Neural cell (in vitro differentiated cells): ENCODE measurements around the gene ZC3H14. TPM values are rescaled to one million over a fixed set of nuclear protein-coding genes. Genes with fewer than 3 reads are reported as not detected.

ENCODE experiments used
- H2AFZ ChIP-seq: fragments of 200-600, 300-800 bp; sonication (generic), shearing (Covaris generic); 2 replicates; pipeline ENCODE4 v1.6.0; 2014; ENCODE audit warnings: low read depth, mild to moderate bottlenecking, antibody characterized with exemption, low read length, moderate library complexity
- H3F3A ChIP-seq: fragments of 200-600 bp; shearing (Covaris generic); 2 replicates; pipeline ENCODE4 v1.6.1; 2016; ENCODE audit warnings: mild to moderate bottlenecking, moderate library complexity, mixed read lengths, antibody characterized with exemption, low read length; ENCODE audit not compliant: insufficient read depth, poor library complexity, severe bottlenecking
- H3K27ac ChIP-seq: fragments of 200-600, 300-800 bp; sonication (generic), shearing (Covaris generic); 2 replicates; pipeline ENCODE4 v1.5.1; 2014; ENCODE audit warnings: mild to moderate bottlenecking, low read length, moderate library complexity
- H3K27me3 ChIP-seq: fragments of 300-800, 200-600 bp; sonication (generic), shearing (Covaris generic); 2 replicates; pipeline ENCODE4 v1.6.0; 2014; ENCODE audit warnings: mild to moderate bottlenecking, low read depth, low read length, moderate library complexity; ENCODE audit not compliant: insufficient read depth
- H3K36me3 ChIP-seq: fragments of 300-800, 200-600 bp; sonication (generic), shearing (Covaris generic); 2 replicates; pipeline ENCODE4 v1.5.1; 2014; ENCODE audit warnings: mild to moderate bottlenecking, antibody characterized with exemption, low read length, moderate library complexity; ENCODE audit not compliant: insufficient read depth
- H3K4me2 ChIP-seq: fragments of 300-800, 200-600 bp; sonication (generic), shearing (Covaris generic); 2 replicates; pipeline ENCODE4 v1.6.0; 2014; ENCODE audit warnings: mild to moderate bottlenecking, low read length
- H3K4me3 ChIP-seq: fragments of 300-800, 200-600 bp; sonication (generic), shearing (Covaris generic); 2 replicates; pipeline ENCODE4 v1.5.1; 2014; ENCODE audit warnings: mild to moderate bottlenecking, low read length, moderate library complexity
- H3K79me2 ChIP-seq: fragments of 200-600 bp; shearing (Covaris generic); replicated peaks from 2 replicates; pipeline ENCODE4 v1.6.0; 2014; ENCODE audit warnings: mild to moderate bottlenecking, low read length, moderate library complexity; ENCODE audit not compliant: insufficient read depth
- H3K9ac ChIP-seq: fragments of 300-800, 200-600 bp; sonication (generic), shearing (Covaris generic); 2 replicates; pipeline ENCODE4 v1.6.1; 2016; ENCODE audit warnings: mild to moderate bottlenecking, low read length, mixed read lengths
- H3K9me2 ChIP-seq: fragments of 200-600 bp; shearing (Covaris generic); 2 replicates; pipeline ENCODE4 v1.6.1; 2016; ENCODE audit warnings: mild to moderate bottlenecking, low read length, mixed read lengths; ENCODE audit not compliant: insufficient read depth
- H3K9me3 ChIP-seq: fragments of 200-600, 300-800 bp; sonication (generic), shearing (Covaris generic); 2 replicates; pipeline ENCODE4 v1.6.1; 2016; ENCODE audit warnings: mild to moderate bottlenecking, mixed run types, low read length, moderate library complexity, mixed read lengths
- H4K20me1 ChIP-seq: fragments of 200-600 bp; shearing (Covaris generic); 2 replicates; pipeline ENCODE4 v1.6.1; 2016; ENCODE audit warnings: mild to moderate bottlenecking, mixed run types; ENCODE audit not compliant: insufficient read depth
- CTCF ChIP-seq: fragments of 450-650 bp; IDR thresholded peaks from 2 replicates; pipeline ENCODE4 v1.5.1; 2014; ENCODE audit warnings: antibody characterized with exemption, mild to moderate bottlenecking, moderate library complexity; ENCODE audit not compliant: poor library complexity, severe bottlenecking
- EP300 ChIP-seq: fragments of 450-650 bp; conservative IDR thresholded peaks from 2 replicates; pipeline ENCODE4 v1.6.1; 2014; ENCODE audit warnings: antibody characterized with exemption, mild to moderate bottlenecking, moderate library complexity; ENCODE audit not compliant: poor library complexity, severe bottlenecking
- EZH2 ChIP-seq: fragments of 200-600, 300-800 bp; shearing (Covaris generic), sonication (generic); IDR thresholded peaks from 2 replicates; pipeline ENCODE4 v1.6.1; 2014; ENCODE audit warnings: antibody characterized with exemption, low read length, borderline replicate concordance, mild to moderate bottlenecking; ENCODE audit not compliant: insufficient read depth, poor library complexity, severe bottlenecking
- MXI1 ChIP-seq: fragments of 450-650 bp; conservative IDR thresholded peaks from 2 replicates; pipeline ENCODE4 v1.6.1; 2014; ENCODE audit warnings: antibody characterized with exemption, mild to moderate bottlenecking; ENCODE audit not compliant: poor library complexity, severe bottlenecking
- POLR2AphosphoS5 ChIP-seq: IDR thresholded peaks from 2 replicates; pipeline ENCODE4 v1.6.1; 2012
- RAD21 ChIP-seq: fragments of 450-650 bp; conservative IDR thresholded peaks from 2 replicates; pipeline ENCODE4 v1.6.1; 2014; ENCODE audit warnings: antibody characterized with exemption, mild to moderate bottlenecking, moderate library complexity
- SMC3 ChIP-seq: fragments of 450-650 bp; conservative IDR thresholded peaks from 2 replicates; pipeline ENCODE4 v1.6.1; 2014; ENCODE audit warnings: antibody characterized with exemption, mild to moderate bottlenecking, moderate library complexity; ENCODE audit not compliant: poor library complexity
- TAF1 ChIP-seq: IDR thresholded peaks from 2 replicates; pipeline ENCODE4 v1.6.1; 2012; ENCODE audit warnings: low read depth
- polyA plus RNA-seq: library from polyadenylated mRNA; depleted of rRNA; stranded (reverse); fragments of >200 nt; gene quantifications from 2 replicates; pipeline ENCODE4 v1.2.3, GENCODE V29; 2014
- TF ChIP-seq, protein P1 (sequence below): IDR thresholded peaks from 2 replicates; pipeline ENCODE4 v1.6.1; 2012; ENCODE audit warnings: borderline replicate concordance

ZC3H14 gene
- polyA plus RNA-seq, 1 donor from 2014 or later, result 70.5 TPM

GRCh38 chr14:88542857-88543795 lies 19.7 kb upstream of the ZC3H14 start:
- H3K36me3 ChIP-seq, result no peaks in the 10 kb centered on the region
- no peaks in the 10 kb centered on the region for H4K20me1 ChIP-seq

DNA sequence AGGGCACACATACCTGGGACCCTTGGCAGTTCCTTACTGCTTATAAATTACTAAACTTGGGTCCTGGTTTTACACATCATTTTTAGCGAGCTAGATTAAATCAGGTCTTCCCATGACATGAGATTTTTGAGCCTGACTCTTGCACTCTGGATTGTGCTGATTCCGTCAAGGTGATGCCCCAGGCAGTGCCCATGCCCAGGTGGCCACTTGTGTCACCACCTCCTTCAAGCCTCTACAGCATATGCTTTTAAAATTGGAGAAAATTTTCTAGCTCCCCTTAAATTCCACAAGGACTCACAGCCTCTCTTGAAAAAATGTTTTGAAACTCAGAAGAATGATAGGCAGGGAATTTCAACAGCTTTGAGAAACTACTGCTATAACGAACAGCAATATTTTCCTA lies 17.6 kb upstream of the ZC3H14 start:
- no peak for TF ChIP-seq POLR2AphosphoS5
- TF ChIP-seq EZH2, result no peak
- no peak for TF ChIP-seq CTCF
- TF ChIP-seq, protein P1, sequence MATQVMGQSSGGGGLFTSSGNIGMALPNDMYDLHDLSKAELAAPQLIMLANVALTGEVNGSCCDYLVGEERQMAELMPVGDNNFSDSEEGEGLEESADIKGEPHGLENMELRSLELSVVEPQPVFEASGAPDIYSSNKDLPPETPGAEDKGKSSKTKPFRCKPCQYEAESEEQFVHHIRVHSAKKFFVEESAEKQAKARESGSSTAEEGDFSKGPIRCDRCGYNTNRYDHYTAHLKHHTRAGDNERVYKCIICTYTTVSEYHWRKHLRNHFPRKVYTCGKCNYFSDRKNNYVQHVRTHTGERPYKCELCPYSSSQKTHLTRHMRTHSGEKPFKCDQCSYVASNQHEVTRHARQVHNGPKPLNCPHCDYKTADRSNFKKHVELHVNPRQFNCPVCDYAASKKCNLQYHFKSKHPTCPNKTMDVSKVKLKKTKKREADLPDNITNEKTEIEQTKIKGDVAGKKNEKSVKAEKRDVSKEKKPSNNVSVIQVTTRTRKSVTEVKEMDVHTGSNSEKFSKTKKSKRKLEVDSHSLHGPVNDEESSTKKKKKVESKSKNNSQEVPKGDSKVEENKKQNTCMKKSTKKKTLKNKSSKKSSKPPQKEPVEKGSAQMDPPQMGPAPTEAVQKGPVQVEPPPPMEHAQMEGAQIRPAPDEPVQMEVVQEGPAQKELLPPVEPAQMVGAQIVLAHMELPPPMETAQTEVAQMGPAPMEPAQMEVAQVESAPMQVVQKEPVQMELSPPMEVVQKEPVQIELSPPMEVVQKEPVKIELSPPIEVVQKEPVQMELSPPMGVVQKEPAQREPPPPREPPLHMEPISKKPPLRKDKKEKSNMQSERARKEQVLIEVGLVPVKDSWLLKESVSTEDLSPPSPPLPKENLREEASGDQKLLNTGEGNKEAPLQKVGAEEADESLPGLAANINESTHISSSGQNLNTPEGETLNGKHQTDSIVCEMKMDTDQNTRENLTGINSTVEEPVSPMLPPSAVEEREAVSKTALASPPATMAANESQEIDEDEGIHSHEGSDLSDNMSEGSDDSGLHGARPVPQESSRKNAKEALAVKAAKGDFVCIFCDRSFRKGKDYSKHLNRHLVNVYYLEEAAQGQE, result no peak
- no peak for TF ChIP-seq RAD21
- TF ChIP-seq TAF1, result no peak
- no peak for TF ChIP-seq SMC3
- TF ChIP-seq EP300, result no peak
- no peak for TF ChIP-seq MXI1
- no peaks in the 10 kb centered on the region for H3F3A ChIP-seq
- H3K27ac ChIP-seq, result no peak overlapping the region
- H2AFZ ChIP-seq, result no peak overlapping the region
- H3K9me3 ChIP-seq, result no peaks in the 10 kb centered on the region
- peaks cover 12% of the 10 kb centered on the region for H3K79me2 ChIP-seq
- no peaks in the 10 kb centered on the region for H4K20me1 ChIP-seq
- no peaks in the 10 kb centered on the region for H3K9me2 ChIP-seq
- no peaks in the 10 kb centered on the region for H3K36me3 ChIP-seq
- H3K9ac ChIP-seq, result no peak overlapping the region
- H3K27me3 ChIP-seq, result no peaks in the 10 kb centered on the region
- H3K4me3 ChIP-seq, result no peak overlapping the region
- H3K4me2 ChIP-seq, result no peak overlapping the region

More at GRCh38 chr14:88542857-88543795, 19.7 kb upstream of the ZC3H14 start:
- Histone ChIP-seq H3K79me2 (peaks cover 19% of the 10 kb centered on the region), H3K4me2 (no peak overlapping the region), H3F3A (no peaks in the 10 kb centered on the region), H3K4me3 (no peak overlapping the region), H3K27me3 (no peaks in the 10 kb centered on the region), H3K9ac (no peak overlapping the region), H2AFZ (no peak overlapping the region), H3K27ac (no peak overlapping the region), H3K9me2 (no peaks in the 10 kb centered on the region), H3K9me3 (no peaks in the 10 kb centered on the region)
- TF ChIP-seq TAF1 (no peak), POLR2AphosphoS5 (no peak), SMC3 (no peak), EZH2 (no peak)
